LNCAP (cell line): ENCODE results near the gene TRMT2A.

Source experiments
- CTCF ChIP-seq: fragments of 450-650 bp; IDR thresholded peaks from 2 replicates; pipeline ENCODE4 v1.5.1; 2017; ENCODE audit warnings: mild to moderate bottlenecking

Gene TRMT2A

GRCh38 chr22:20062043-20062765, 54.8 kb downstream of the TRMT2A start:
- TF ChIP-seq CTCF: no peak
